Fibroblast of upper back skin (primary cell): ENCODE data around the gene HLA-C.
"Not testable (repeated sequence)": the region's sequence is repeated elsewhere in the genome, so short reads cannot be mapped to it uniquely, and the experiment has no call there.

Experiments used
- DNase-seq: peaks from one replicate; pipeline ENCODE4 v3.0.0-alpha.2; 2013

Gene HLA-C

GRCh38 chr6:31271641-31272357, at the start of gene HLA-C:
HLA-C (minus strand) TSS chr6:31272092; CDS start chr6:31272071, 21 bp downstream.
- peak; percentile 93 for DNase-seq

GRCh38 chr6:31321005-31321707, 49.3 kb upstream of the HLA-C start:
- DNase-seq: no peak

GRCh38 chr6:31317036-31317435, 45.1 kb upstream of the HLA-C start:
- no peak for DNase-seq

- no peak for DNase-seq
Observed at GRCh38 chr6:31309641-31310040, 37.7 kb upstream of the HLA-C start.

GRCh38 chr6:31308845-31309175, 36.9 kb upstream of the HLA-C start:
- no peak for DNase-seq

GRCh38 chr6:31308050-31308844, 36.4 kb upstream of the HLA-C start:
- DNase-seq: no peak

- DNase-seq: no peak
Observed at GRCh38 chr6:31307669-31308049, 35.8 kb upstream of the HLA-C start.

- DNase-seq: no peak
Observed at GRCh38 chr6:31305703-31306219, 33.9 kb upstream of the HLA-C start.

GRCh38 chr6:31304683-31305082, 32.8 kb upstream of the HLA-C start:
- DNase-seq: no peak

- no peak for DNase-seq
Observed at GRCh38 chr6:31300797-31301196, 28.9 kb upstream of the HLA-C start.

- DNase-seq: no peak
Observed at GRCh38 chr6:31299947-31300346, 28.1 kb upstream of the HLA-C start.

- no peak for DNase-seq
Observed at GRCh38 chr6:31299511-31299910, 27.6 kb upstream of the HLA-C start.

- DNase-seq: no peak
Observed at GRCh38 chr6:31294056-31294455, 22.2 kb upstream of the HLA-C start.

GRCh38 chr6:31293343-31293742, 21.5 kb upstream of the HLA-C start:
- DNase-seq: peak; percentile 33

- DNase-seq: no peak
Observed at GRCh38 chr6:31289788-31290187, 17.9 kb upstream of the HLA-C start.

GRCh38 chr6:31287619-31288018, 15.7 kb upstream of the HLA-C start:
- no peak for DNase-seq

GRCh38 chr6:31285982-31286381, 14.1 kb upstream of the HLA-C start:
- no peak for DNase-seq

- DNase-seq: no peak
Observed at GRCh38 chr6:31285486-31285885, 13.6 kb upstream of the HLA-C start.

GRCh38 chr6:31279647-31280046, 7.8 kb upstream of the HLA-C start:
- DNase-seq: not testable (repeated sequence)

- DNase-seq: no peak
Observed at GRCh38 chr6:31272836-31273626, 1.1 kb upstream of the HLA-C start.

- DNase-seq: no peak
Observed at GRCh38 chr6:31272436-31272835, 544 bp upstream of the HLA-C start.

- DNase-seq: peak; percentile 12
Observed at GRCh38 chr6:31270788-31271640, 878 bp downstream of the HLA-C start.
